Hepatocyte (in vitro differentiated cells): Measurements from ENCODE around the gene MYLK3.

Experiments used
- CTCF ChIP-seq: fragments of 200-600 bp; sonication (generic); IDR thresholded peaks from 2 replicates; pipeline ENCODE4 v1.5.1; 2016; ENCODE audit warnings: antibody characterized with exemption, mild to moderate bottlenecking; ENCODE audit not compliant: poor library complexity
- EZH2 ChIP-seq: fragments of 200-600 bp; sonication (generic); IDR thresholded peaks from 2 replicates; pipeline ENCODE4 v1.6.1; 2016; ENCODE audit warnings: antibody characterized with exemption, mild to moderate bottlenecking, borderline replicate concordance
- EZH2phosphoT487 ChIP-seq: fragments of 200-600 bp; sonication (generic); IDR thresholded peaks from one replicate; pipeline ENCODE4 v1.6.1; 2018; ENCODE audit warnings: antibody characterized with exemption, mild to moderate bottlenecking, low read depth, moderate library complexity; ENCODE audit not compliant: unreplicated experiment, severe bottlenecking

GRCh38 chr16:46789499-46790414 lies 41.6 kb upstream of the MYLK3 start:
- TF ChIP-seq EZH2phosphoT487, result no peak
- TF ChIP-seq CTCF, result no peak
- TF ChIP-seq EZH2, result no peak
